Subcutaneous abdominal adipose tissue (tissue), 5 donors: ENCODE measurements around the gene STIP1.

Experiments used
- H3K27ac ChIP-seq: one replicate; pipeline ENCODE4 v1.7.0; 2013; ENCODE audit warnings: low read depth, mild to moderate bottlenecking, inconsistent platforms, low read length, moderate library complexity
- H3K27me3 ChIP-seq, 5 donors: one replicate each; pipeline ENCODE4 v1.7.0; 2013; ENCODE audit warnings: low read length in 5 of 5, inconsistent platforms in 1 of 5; ENCODE audit not compliant: control insufficient read depth in 5 of 5, insufficient read depth in 4 of 5
- H3K36me3 ChIP-seq, 5 donors: one replicate each; pipeline ENCODE4 v1.7.0; 2013; ENCODE audit warnings: low read length in 5 of 5; ENCODE audit not compliant: control insufficient read depth in 5 of 5, insufficient read depth in 5 of 5
- H3K4me1 ChIP-seq, 5 donors: one replicate each; pipeline ENCODE4 v1.7.0; 2013; ENCODE audit warnings: low read length in 5 of 5, mild to moderate bottlenecking in 3 of 5, moderate library complexity in 1 of 5; ENCODE audit not compliant: control insufficient read depth in 5 of 5, insufficient read depth in 5 of 5
- H3K4me3 ChIP-seq, 5 donors: one replicate each; pipeline ENCODE4 v1.7.0; 2013; ENCODE audit warnings: low read length in 5 of 5, low read depth in 1 of 5
- H3K9ac ChIP-seq, 5 donors: one replicate each; pipeline ENCODE4 v1.7.0; 2013; ENCODE audit warnings: low read length in 5 of 5, mild to moderate bottlenecking in 4 of 5, moderate library complexity in 3 of 5
- H3K9me3 ChIP-seq, 5 donors: one replicate each; pipeline ENCODE4 v1.7.0; 2013; ENCODE audit warnings: low read length in 5 of 5; ENCODE audit not compliant: control insufficient read depth in 5 of 5
- donor health status: healthy.
- donor health status: healthy.
- donor health status: healthy.
- donor health status: healthy.
- donor health status: healthy.

The STIP1 gene

GRCh38 chr11:64185693-64186491, at the start of gene STIP1:
Gene STIP1 (plus strand): TSS chr11:64186171. CDS start chr11:64186262, 91 bp downstream.
- Histone ChIP-seq H3K9ac (peak within 1 kb of the TSS; percentile 80 to 92 (median 88)), H3K27ac (no peak within 1 kb of the TSS), H3K4me1 (peaks cover 8 to 42% (median 36%) of the 10 kb centered on the region in 5 donors), H3K36me3 (peaks cover 0 to 4% (median 0%) of the 10 kb centered on the region in 5 donors), H3K27me3 (peaks cover 0 to 2% (median 0%) of the 10 kb centered on the region in 5 donors), H3K9me3 (no peaks in the 10 kb centered on the region), H3K4me3 (peak within 1 kb of the TSS; percentile 65 to 85 (median 77))

- no peak overlapping the region for H3K27ac ChIP-seq
- H3K4me3 ChIP-seq, result no peak overlapping the region
- H3K9ac ChIP-seq, result no peak overlapping the region
- no peaks in the 10 kb centered on the region for H3K36me3 ChIP-seq
- H3K4me1 ChIP-seq, result peaks cover 0 to 10% (median 6%) of the 10 kb centered on the region in 5 donors
- H3K27me3 ChIP-seq, result no peaks in the 10 kb centered on the region
- no peaks in the 10 kb centered on the region for H3K9me3 ChIP-seq
Observed at GRCh38 chr11:64136765-64137441, 49.1 kb upstream of the STIP1 start.

GRCh38 chr11:64138398-64138797, 47.6 kb upstream of the STIP1 start:
- Histone ChIP-seq H3K27ac (no peak overlapping the region), H3K4me1 (peaks cover 0 to 10% (median 6%) of the 10 kb centered on the region in 5 donors)

GRCh38 chr11:64139049-64139448, 46.9 kb upstream of the STIP1 start:
- peaks cover 0 to 10% (median 6%) of the 10 kb centered on the region in 5 donors for H3K4me1 ChIP-seq
- H3K27me3 ChIP-seq, result no peaks in the 10 kb centered on the region
- no peaks in the 10 kb centered on the region for H3K36me3 ChIP-seq
- no peak overlapping the region for H3K27ac ChIP-seq
- H3K9ac ChIP-seq, result no peak overlapping the region
- H3K9me3 ChIP-seq, result no peaks in the 10 kb centered on the region
- H3K4me3 ChIP-seq, result no peak overlapping the region

More at GRCh38 chr11:64138398-64138797, 47.6 kb upstream of the STIP1 start:
- Histone ChIP-seq H3K9ac (no peak overlapping the region), H3K9me3 (no peaks in the 10 kb centered on the region), H3K4me3 (no peak overlapping the region), H3K27me3 (no peaks in the 10 kb centered on the region), H3K36me3 (no peaks in the 10 kb centered on the region)

- H3K4me3 ChIP-seq, result no peak overlapping the region
- H3K9ac ChIP-seq, result no peak overlapping the region
- H3K36me3 ChIP-seq, result no peaks in the 10 kb centered on the region
- H3K4me1 ChIP-seq, result peaks cover 0 to 10% (median 6%) of the 10 kb centered on the region in 5 donors
- no peaks in the 10 kb centered on the region for H3K9me3 ChIP-seq
- no peaks in the 10 kb centered on the region for H3K27me3 ChIP-seq
- no peak overlapping the region for H3K27ac ChIP-seq
Observed at GRCh38 chr11:64140082-64140481, 45.9 kb upstream of the STIP1 start.

GRCh38 chr11:64141081-64141783, 44.7 kb upstream of the STIP1 start:
- Histone ChIP-seq H3K27me3 (no peaks in the 10 kb centered on the region), H3K9me3 (no peaks in the 10 kb centered on the region), H3K36me3 (no peaks in the 10 kb centered on the region), H3K4me1 (peaks cover 0 to 10% (median 6%) of the 10 kb centered on the region in 5 donors), H3K27ac (no peak overlapping the region), H3K4me3 (no peak overlapping the region), H3K9ac (no peak overlapping the region)

- H3K27ac ChIP-seq, result no peak overlapping the region
Observed at GRCh38 chr11:64144587-64145472, 41.1 kb upstream of the STIP1 start.

GRCh38 chr11:64146036-64146955, 39.7 kb upstream of the STIP1 start:
- peaks cover 2 to 29% (median 25%) of the 10 kb centered on the region in 5 donors for H3K4me1 ChIP-seq
- H3K9ac ChIP-seq, result no peak overlapping the region
- no peak overlapping the region for H3K27ac ChIP-seq
- H3K4me3 ChIP-seq, result no peak overlapping the region
- H3K27me3 ChIP-seq, result no peaks in the 10 kb centered on the region
- no peaks in the 10 kb centered on the region for H3K36me3 ChIP-seq
- H3K9me3 ChIP-seq, result no peaks in the 10 kb centered on the region

More at GRCh38 chr11:64144587-64145472, 41.1 kb upstream of the STIP1 start:
- Histone ChIP-seq H3K9me3 (no peaks in the 10 kb centered on the region), H3K27me3 (no peaks in the 10 kb centered on the region), H3K4me1 (peaks cover 2 to 23% (median 19%) of the 10 kb centered on the region in 5 donors), H3K36me3 (no peaks in the 10 kb centered on the region), H3K4me3 (no peak overlapping the region), H3K9ac (peak overlapping the region in 1 of 5 donors; percentile 8)
